SK-N-MC (cell line): ENCODE measurements around the gene OSGEP.

Experiments
- EZH2 ChIP-seq: fragments of 200-600 bp; sonication (generic); IDR thresholded peaks from one replicate; pipeline ENCODE4 v1.6.1; 2017; ENCODE audit warnings: antibody characterized with exemption
- FOXP2 ChIP-seq: optimal IDR thresholded peaks from 2 replicates; pipeline ENCODE3; 2011; ENCODE audit warnings: mild to moderate bottlenecking, moderate library complexity; ENCODE audit not compliant: insufficient read depth; ENCODE audit errors: extremely low read length, control extremely low read depth
- POLR2AphosphoS5 ChIP-seq: IDR thresholded peaks from 2 replicates; pipeline ENCODE4 v1.6.1; 2012; ENCODE audit warnings: mild to moderate bottlenecking, low read depth, low read length, borderline replicate concordance

DNA sequence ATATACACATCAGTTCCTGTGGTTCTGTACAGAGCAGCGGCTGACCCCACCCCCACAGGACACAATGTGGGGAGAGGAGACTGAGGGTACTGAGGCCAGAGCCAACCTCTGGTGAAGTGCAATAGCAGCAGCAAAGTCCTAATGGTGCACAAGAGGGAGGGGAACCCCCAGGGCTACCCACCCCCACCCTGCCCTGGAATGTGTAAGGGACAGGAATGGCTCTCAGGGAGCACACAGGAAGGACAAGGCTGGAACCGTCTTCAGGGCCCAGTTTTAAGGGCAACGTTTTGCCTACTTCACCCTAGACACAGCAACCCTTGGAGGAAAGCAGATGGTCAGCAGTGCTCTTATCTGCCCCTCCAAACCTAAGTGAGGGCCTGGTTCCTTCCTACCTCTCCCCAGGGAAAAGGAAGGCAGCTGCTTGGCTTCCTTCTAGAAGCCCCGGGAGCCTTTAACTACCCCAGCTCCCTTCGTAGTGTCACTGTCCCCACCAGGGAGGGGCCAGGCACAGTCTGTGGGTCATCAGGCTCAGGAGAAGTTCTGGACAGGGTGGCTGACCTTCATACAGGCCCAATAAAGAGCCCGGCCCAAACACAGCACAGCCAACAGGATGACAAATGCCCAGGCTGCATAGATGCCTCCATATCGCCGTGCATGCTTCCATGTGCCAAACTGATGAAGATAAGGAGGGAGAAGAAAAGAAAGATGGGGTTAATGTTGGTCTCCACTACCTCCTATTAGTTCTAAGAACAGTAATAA, 3.6 kb upstream of the OSGEP start:
- TF ChIP-seq EZH2 (no peak), POLR2AphosphoS5 (no peak; the same call in none of the 2 replicates), FOXP2 (no peak)
